Measurements from ENCODE around the gene PGLYRP2. TPM values are rescaled to one million over a fixed set of nuclear protein-coding genes. Genes with fewer than 3 reads are reported as not detected.

Gene PGLYRP2
- polyA plus RNA-seq, 1 of the 3 experiments (the other 2 are of a cell fraction), result not detected

DNA sequence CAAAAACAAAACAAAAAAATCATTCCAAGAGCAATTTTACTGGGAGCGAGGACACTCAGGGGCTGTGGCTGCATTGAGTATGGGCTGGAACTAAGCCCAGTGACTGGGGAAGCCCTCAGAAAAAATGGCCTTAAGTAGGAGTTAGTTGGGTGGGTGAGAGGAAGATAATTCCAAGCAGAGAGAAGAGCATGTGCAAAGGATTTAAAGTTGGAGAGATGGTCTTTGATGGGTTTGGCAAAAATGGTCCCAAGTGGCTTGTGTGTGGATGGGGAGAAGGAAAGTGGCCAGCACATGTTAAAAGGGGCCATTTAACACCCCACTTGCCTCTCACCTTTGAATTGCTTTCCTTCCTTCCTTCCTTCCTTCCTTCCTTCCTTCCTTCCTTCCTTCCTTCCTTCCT lies 22.3 kb upstream of the PGLYRP2 start:
- Histone ChIP-seq H3K27me3 (ENCODE audit: insufficient read depth) (peaks cover 29% of the 10 kb centered on the region; the same call in 1 of the 2 replicates), H3F3A (replicated peaks; ENCODE audit: insufficient read depth) (no peaks in the 10 kb centered on the region), H3K36me3 (replicated peaks in 1 of 2; ENCODE audit: control insufficient read depth in 1 of 2, insufficient read depth in 2 of 2, low read length in 1 of 2) (no peaks in the 10 kb centered on the region), H4K20me1 (ENCODE audit: insufficient read depth) (no peaks in the 10 kb centered on the region), H3K4me2 (no peak overlapping the region), H3K9me2 (no peaks in the 10 kb centered on the region), H3K27ac (ENCODE audit: low read depth in 2 of 2, low read length in 1 of 2) (no peak overlapping the region), H3K4me1 (ENCODE audit: control insufficient read depth in 1 of 2, insufficient read depth in 2 of 2, low read depth in 1 of 2, low read length in 1 of 2) (no peaks in the 10 kb centered on the region), H3K9ac (no peak overlapping the region), H3K4me3 (ENCODE audit: low read depth in 2 of 2, low read length in 1 of 2) (no peak overlapping the region), H3K9me3 (no peaks in the 10 kb centered on the region), H3K79me2 (ENCODE audit: insufficient read depth) (no peaks in the 10 kb centered on the region), H2AFZ (ENCODE audit: low read depth) (no peak overlapping the region)
- DNase-seq, result no peak
- no peak for TF ChIP-seq GATA2 (CRISPR knock-in tag; IDR thresholded peaks at IDR 0.05)
- no peak for TF ChIP-seq CHD2 (IDR thresholded peaks at IDR 0.05; ENCODE audit: low read length, partially characterized antibody)
- no peak for TF ChIP-seq NFIC (IDR thresholded peaks at IDR 0.05; ENCODE audit: borderline replicate concordance)
- TF ChIP-seq, protein P1, sequence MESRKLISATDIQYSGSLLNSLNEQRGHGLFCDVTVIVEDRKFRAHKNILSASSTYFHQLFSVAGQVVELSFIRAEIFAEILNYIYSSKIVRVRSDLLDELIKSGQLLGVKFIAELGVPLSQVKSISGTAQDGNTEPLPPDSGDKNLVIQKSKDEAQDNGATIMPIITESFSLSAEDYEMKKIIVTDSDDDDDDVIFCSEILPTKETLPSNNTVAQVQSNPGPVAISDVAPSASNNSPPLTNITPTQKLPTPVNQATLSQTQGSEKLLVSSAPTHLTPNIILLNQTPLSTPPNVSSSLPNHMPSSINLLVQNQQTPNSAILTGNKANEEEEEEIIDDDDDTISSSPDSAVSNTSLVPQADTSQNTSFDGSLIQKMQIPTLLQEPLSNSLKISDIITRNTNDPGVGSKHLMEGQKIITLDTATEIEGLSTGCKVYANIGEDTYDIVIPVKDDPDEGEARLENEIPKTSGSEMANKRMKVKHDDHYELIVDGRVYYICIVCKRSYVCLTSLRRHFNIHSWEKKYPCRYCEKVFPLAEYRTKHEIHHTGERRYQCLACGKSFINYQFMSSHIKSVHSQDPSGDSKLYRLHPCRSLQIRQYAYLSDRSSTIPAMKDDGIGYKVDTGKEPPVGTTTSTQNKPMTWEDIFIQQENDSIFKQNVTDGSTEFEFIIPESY (IDR thresholded peaks at IDR 0.05; ENCODE audit: borderline replicate concordance, low read depth), result no peak
- no peak for TF ChIP-seq RFX5 (IDR thresholded peaks at IDR 0.05; ENCODE audit: low read length)
- no peak for TF ChIP-seq POLR2AphosphoS5 (IDR thresholded peaks at IDR 0.05; ENCODE audit: low read depth, low read length)
- no peak for TF ChIP-seq EZH2phosphoT487 (IDR thresholded peaks at IDR 0.05; ENCODE audit: borderline replicate concordance, low read depth)
- TF ChIP-seq EP300 (IDR thresholded peaks at IDR 0.05; ENCODE audit: borderline replicate concordance in 1 of 2, low read depth in 1 of 2, low read length in 1 of 2), result no peak
- no peak for TF ChIP-seq RXRA (IDR thresholded peaks at IDR 0.05; ENCODE audit: borderline replicate concordance, low read depth)
- TF ChIP-seq RCOR1 (IDR thresholded peaks at IDR 0.05; ENCODE audit: low read length), result no peak
- POLR2A ChIA-PET, result no interaction called here
- CTCF ChIA-PET, result no interaction called here
- WGBS (ENCODE audit: low lambda C conversion rate), result 4% methylated on average over 1 of the region's 1 CpG

DNA sequence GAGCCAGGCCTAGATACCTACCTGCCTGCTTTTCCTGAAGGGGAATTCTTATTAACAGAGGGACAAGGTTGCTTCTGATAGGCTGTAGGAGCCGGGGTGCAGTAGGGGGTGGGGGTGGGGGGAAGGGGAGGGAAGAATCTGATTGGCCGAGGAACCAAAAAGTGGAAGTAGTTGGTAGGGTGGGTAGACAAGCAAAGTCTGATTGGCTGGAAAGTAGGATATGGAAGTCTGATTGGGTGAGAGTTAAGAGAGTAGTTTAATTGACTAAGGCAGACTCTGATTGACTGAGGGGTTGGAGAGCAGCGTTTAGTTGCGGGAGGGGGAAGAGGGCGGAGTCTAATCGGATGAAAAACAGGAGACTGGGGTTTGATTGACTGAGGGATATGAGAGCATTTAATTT lies 19.6 kb upstream of the PGLYRP2 start:
- POLR2A ChIA-PET, result no interaction called here
- Histone ChIP-seq H3K27me3 (ENCODE audit: insufficient read depth) (peaks cover 23% of the 10 kb centered on the region; the same call in 1 of the 2 replicates), H3F3A (replicated peaks; ENCODE audit: insufficient read depth) (no peaks in the 10 kb centered on the region), H3K9me2 (no peaks in the 10 kb centered on the region), H2AFZ (ENCODE audit: low read depth) (no peak overlapping the region), H3K4me1 (ENCODE audit: control insufficient read depth in 1 of 2, insufficient read depth in 2 of 2, low read depth in 1 of 2, low read length in 1 of 2) (no peaks in the 10 kb centered on the region), H3K27ac (ENCODE audit: low read depth in 2 of 2, low read length in 1 of 2) (no peak overlapping the region), H3K4me2 (no peak overlapping the region), H3K9me3 (no peaks in the 10 kb centered on the region), H3K79me2 (ENCODE audit: insufficient read depth) (no peaks in the 10 kb centered on the region), H3K36me3 (replicated peaks in 1 of 2; ENCODE audit: control insufficient read depth in 1 of 2, insufficient read depth in 2 of 2, low read length in 1 of 2) (no peaks in the 10 kb centered on the region), H4K20me1 (ENCODE audit: insufficient read depth) (no peaks in the 10 kb centered on the region), H3K4me3 (ENCODE audit: low read depth in 2 of 2, low read length in 1 of 2) (no peak overlapping the region), H3K9ac (no peak overlapping the region)
- CTCF ChIA-PET, result no interaction called here
- WGBS (ENCODE audit: low lambda C conversion rate), result 5% methylated on average over 6 of the region's 6 CpGs
- TF ChIP-seq RFX5 (IDR thresholded peaks at IDR 0.05; ENCODE audit: low read length) (no peak), POLR2AphosphoS5 (IDR thresholded peaks at IDR 0.05; ENCODE audit: low read depth, low read length) (no peak), GABPA (IDR thresholded peaks at IDR 0.05; ENCODE audit: low read depth) (no peak), SMC3 (IDR thresholded peaks at IDR 0.05; ENCODE audit: low read depth, low read length) (no peak), MEF2A (IDR thresholded peaks at IDR 0.05; ENCODE audit: borderline replicate concordance, low read depth) (no peak), FOXJ3 (CRISPR knock-in tag; IDR thresholded peaks at IDR 0.05) (no peak), RAD21 (IDR thresholded peaks at IDR 0.05; ENCODE audit: low read length) (no peak), RCOR1 (IDR thresholded peaks at IDR 0.05; ENCODE audit: low read length) (no peak), TAF1 (IDR thresholded peaks at IDR 0.05; ENCODE audit: borderline replicate concordance, low read depth, low read length) (no peak), GATA2 (CRISPR knock-in tag; IDR thresholded peaks at IDR 0.05) (no peak), RXRA (IDR thresholded peaks at IDR 0.05; ENCODE audit: borderline replicate concordance, low read depth) (no peak)
- TF ChIP-seq, protein P1 (IDR thresholded peaks at IDR 0.05; ENCODE audit: borderline replicate concordance, low read depth), result no peak
- TF ChIP-seq, protein P2, sequence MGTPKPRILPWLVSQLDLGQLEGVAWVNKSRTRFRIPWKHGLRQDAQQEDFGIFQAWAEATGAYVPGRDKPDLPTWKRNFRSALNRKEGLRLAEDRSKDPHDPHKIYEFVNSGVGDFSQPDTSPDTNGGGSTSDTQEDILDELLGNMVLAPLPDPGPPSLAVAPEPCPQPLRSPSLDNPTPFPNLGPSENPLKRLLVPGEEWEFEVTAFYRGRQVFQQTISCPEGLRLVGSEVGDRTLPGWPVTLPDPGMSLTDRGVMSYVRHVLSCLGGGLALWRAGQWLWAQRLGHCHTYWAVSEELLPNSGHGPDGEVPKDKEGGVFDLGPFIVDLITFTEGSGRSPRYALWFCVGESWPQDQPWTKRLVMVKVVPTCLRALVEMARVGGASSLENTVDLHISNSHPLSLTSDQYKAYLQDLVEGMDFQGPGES (IDR thresholded peaks at IDR 0.05; ENCODE audit: low read depth, low read length), result no peak
- DNase-seq, result no peak

All from SK-N-SH (cell line).